ENCODE measurements around the gene ARID1A. TPM values are rescaled to one million over a fixed set of nuclear protein-coding genes. Genes with fewer than 3 reads are reported as not detected.

Gene ARID1A
- total and polyA plus RNA-seq, 2 donors (not counting 1 experiment from before 2014, with no cell fraction given) = 12.9 to 16.0 TPM

DNA sequence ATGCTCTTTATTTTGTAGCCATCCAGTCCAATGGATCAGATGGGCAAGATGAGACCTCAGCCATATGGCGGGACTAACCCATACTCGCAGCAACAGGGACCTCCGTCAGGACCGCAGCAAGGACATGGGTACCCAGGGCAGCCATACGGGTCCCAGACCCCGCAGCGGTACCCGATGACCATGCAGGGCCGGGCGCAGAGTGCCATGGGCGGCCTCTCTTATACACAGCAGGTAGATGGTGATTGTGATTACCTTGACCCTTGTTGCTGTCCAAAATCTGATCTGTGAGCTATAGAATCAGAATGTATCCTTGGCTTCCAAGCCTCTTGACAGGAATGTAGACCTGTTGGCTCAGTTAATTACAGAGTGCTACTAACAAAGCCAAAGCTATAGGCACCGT, 33.8 kb downstream of the ARID1A start:
- Histone ChIP-seq H3K36me3 (ENCODE audit: control insufficient read depth, insufficient read depth, low read length) (peaks cover 14% of the 10 kb centered on the region), H3K27me3 (ENCODE audit: control insufficient read depth, insufficient read depth, low read length) (no peaks in the 10 kb centered on the region), H3K9ac (ENCODE audit: insufficient read depth, low read length) (no peak overlapping the region), H3K4me1 (ENCODE audit: control insufficient read depth, extremely low read depth, insufficient read depth, low read length) (peaks cover 18% of the 10 kb centered on the region), H3K27ac (ENCODE audit: insufficient read depth, low read length) (no peak overlapping the region), H3K4me3 (replicated peaks in 1 of 4; ENCODE audit: control extremely low read depth in 1 of 4, insufficient read depth in 1 of 4, low read depth in 3 of 4, low read length in 4 of 4) (no peak overlapping the region), H4K20me1 (ENCODE audit: control insufficient read depth, extremely low read depth, insufficient read depth, low read length) (no peaks in the 10 kb centered on the region), H3K4me2 (ENCODE audit: extremely low read depth, insufficient read depth, low read length) (no peak overlapping the region), H2AFZ (ENCODE audit: low read length) (no peak overlapping the region), H3K9me3 (ENCODE audit: control insufficient read depth, insufficient read depth, low read depth, low read length) (no peaks in the 10 kb centered on the region), H3K79me2 (ENCODE audit: control insufficient read depth, insufficient read depth, low read length) (peaks cover 68% of the 10 kb centered on the region)
- no peak for DNase-seq (ENCODE audit: low read depth in 2 of 2)
- TF ChIP-seq, protein P1, sequence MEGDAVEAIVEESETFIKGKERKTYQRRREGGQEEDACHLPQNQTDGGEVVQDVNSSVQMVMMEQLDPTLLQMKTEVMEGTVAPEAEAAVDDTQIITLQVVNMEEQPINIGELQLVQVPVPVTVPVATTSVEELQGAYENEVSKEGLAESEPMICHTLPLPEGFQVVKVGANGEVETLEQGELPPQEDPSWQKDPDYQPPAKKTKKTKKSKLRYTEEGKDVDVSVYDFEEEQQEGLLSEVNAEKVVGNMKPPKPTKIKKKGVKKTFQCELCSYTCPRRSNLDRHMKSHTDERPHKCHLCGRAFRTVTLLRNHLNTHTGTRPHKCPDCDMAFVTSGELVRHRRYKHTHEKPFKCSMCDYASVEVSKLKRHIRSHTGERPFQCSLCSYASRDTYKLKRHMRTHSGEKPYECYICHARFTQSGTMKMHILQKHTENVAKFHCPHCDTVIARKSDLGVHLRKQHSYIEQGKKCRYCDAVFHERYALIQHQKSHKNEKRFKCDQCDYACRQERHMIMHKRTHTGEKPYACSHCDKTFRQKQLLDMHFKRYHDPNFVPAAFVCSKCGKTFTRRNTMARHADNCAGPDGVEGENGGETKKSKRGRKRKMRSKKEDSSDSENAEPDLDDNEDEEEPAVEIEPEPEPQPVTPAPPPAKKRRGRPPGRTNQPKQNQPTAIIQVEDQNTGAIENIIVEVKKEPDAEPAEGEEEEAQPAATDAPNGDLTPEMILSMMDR (conservative IDR thresholded peaks at IDR 0.05 in 1 of 2, IDR thresholded peaks at IDR 0.05 in 1 of 2; ENCODE audit: low read depth in 1 of 2, low read length in 2 of 2) = no peak
- no peak for TF ChIP-seq EZH2 (IDR thresholded peaks at IDR 0.05; ENCODE audit: low read length, missing control alignments)

DNA sequence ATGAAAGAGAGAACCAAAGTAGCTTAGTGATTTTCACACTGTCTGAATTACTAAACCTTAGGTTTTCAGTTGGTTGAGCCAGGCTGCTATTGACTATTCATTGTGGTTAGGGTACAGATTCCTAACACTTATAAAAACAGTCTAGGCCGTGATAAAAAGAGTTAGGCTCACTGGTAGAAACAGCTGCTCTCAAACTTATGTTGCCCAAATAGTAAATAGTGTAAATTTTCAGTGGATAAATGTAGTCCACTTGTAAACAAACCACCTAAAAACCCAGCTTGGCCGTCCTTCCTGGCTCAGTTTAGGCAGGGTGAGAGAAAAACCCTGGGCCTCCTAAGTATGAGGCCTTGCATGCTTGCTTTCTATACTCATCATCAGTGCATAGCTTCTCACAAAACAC, 34.9 kb downstream of the ARID1A start:
- Histone ChIP-seq H3K27me3 (ENCODE audit: control insufficient read depth, insufficient read depth, low read length) (no peaks in the 10 kb centered on the region), H3K27ac (ENCODE audit: insufficient read depth, low read length) (peak overlapping the region; percentile 34), H3K4me3 (replicated peaks in 1 of 4; ENCODE audit: control extremely low read depth in 1 of 4, insufficient read depth in 1 of 4, low read depth in 3 of 4, low read length in 4 of 4) (no peak overlapping the region), H3K36me3 (ENCODE audit: control insufficient read depth, insufficient read depth, low read length) (peaks cover 16% of the 10 kb centered on the region), H3K4me1 (ENCODE audit: control insufficient read depth, extremely low read depth, insufficient read depth, low read length) (peaks cover 12% of the 10 kb centered on the region), H3K9ac (ENCODE audit: insufficient read depth, low read length) (no peak overlapping the region), H3K4me2 (ENCODE audit: extremely low read depth, insufficient read depth, low read length) (no peak overlapping the region), H4K20me1 (ENCODE audit: control insufficient read depth, extremely low read depth, insufficient read depth, low read length) (no peaks in the 10 kb centered on the region), H2AFZ (ENCODE audit: low read length) (no peak overlapping the region), H3K9me3 (ENCODE audit: control insufficient read depth, insufficient read depth, low read depth, low read length) (no peaks in the 10 kb centered on the region), H3K79me2 (ENCODE audit: control insufficient read depth, insufficient read depth, low read length) (peaks cover 62% of the 10 kb centered on the region)
- TF ChIP-seq, protein P1 (conservative IDR thresholded peaks at IDR 0.05 in 1 of 2, IDR thresholded peaks at IDR 0.05 in 1 of 2; ENCODE audit: low read depth in 1 of 2, low read length in 2 of 2) = no peak
- DNase-seq (ENCODE audit: low read depth in 2 of 2) = peak; percentile 34 to 61

DNA sequence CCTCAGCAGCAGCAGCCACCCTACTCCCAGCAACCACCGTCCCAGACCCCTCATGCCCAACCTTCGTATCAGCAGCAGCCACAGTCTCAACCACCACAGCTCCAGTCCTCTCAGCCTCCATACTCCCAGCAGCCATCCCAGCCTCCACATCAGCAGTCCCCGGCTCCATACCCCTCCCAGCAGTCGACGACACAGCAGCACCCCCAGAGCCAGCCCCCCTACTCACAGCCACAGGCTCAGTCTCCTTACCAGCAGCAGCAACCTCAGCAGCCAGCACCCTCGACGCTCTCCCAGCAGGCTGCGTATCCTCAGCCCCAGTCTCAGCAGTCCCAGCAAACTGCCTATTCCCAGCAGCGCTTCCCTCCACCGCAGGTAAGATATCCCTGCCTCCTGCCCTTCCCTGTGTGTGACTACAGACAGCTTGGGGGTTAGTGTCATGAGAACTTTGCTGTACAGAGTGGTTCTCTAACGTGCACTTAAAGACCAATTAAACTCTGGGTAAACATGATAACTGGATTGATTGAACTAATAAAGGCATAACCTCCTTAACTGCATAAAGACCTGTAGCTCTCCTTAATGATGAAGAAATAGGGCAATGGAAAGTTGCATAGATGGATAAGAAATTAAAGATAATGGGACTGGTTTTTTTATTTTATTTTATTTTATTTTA, 35.6 kb downstream of the ARID1A start:
- peak overlapping the region; percentile 34 for H3K27ac ChIP-seq (ENCODE audit: insufficient read depth, low read length)
- H4K20me1 ChIP-seq (ENCODE audit: control insufficient read depth, extremely low read depth, insufficient read depth, low read length) = no peaks in the 10 kb centered on the region
- no peak for TF ChIP-seq EZH2 (IDR thresholded peaks at IDR 0.05; ENCODE audit: low read length, missing control alignments)
- TF ChIP-seq, protein P1 (conservative IDR thresholded peaks at IDR 0.05 in 1 of 2, IDR thresholded peaks at IDR 0.05 in 1 of 2; ENCODE audit: low read depth in 1 of 2, low read length in 2 of 2) = no peak
- H3K79me2 ChIP-seq (ENCODE audit: control insufficient read depth, insufficient read depth, low read length) = peaks cover 55% of the 10 kb centered on the region
- no peaks in the 10 kb centered on the region for H3K27me3 ChIP-seq (ENCODE audit: control insufficient read depth, insufficient read depth, low read length)
- peaks cover 12% of the 10 kb centered on the region for H3K4me1 ChIP-seq (ENCODE audit: control insufficient read depth, extremely low read depth, insufficient read depth, low read length)
- no peaks in the 10 kb centered on the region for H3K9me3 ChIP-seq (ENCODE audit: control insufficient read depth, insufficient read depth, low read depth, low read length)
- H3K36me3 ChIP-seq (ENCODE audit: control insufficient read depth, insufficient read depth, low read length) = peaks cover 16% of the 10 kb centered on the region
- no peak overlapping the region for H3K4me2 ChIP-seq (ENCODE audit: extremely low read depth, insufficient read depth, low read length)
- H2AFZ ChIP-seq (ENCODE audit: low read length) = no peak overlapping the region
- DNase-seq (ENCODE audit: low read depth in 2 of 2) = no peak
- H3K4me3 ChIP-seq (replicated peaks in 1 of 4; ENCODE audit: control extremely low read depth in 1 of 4, insufficient read depth in 1 of 4, low read depth in 3 of 4, low read length in 4 of 4) = no peak overlapping the region
- H3K9ac ChIP-seq (ENCODE audit: insufficient read depth, low read length) = no peak overlapping the region
